Activated T-helper 1 cell treated with Interleukin-2 at 50 U/mL for 16 hours (primary cell): ENCODE results near the gene BCAS1.
"Not testable (repeated sequence)": the region's sequence is repeated elsewhere in the genome, so short reads cannot be mapped to it uniquely, and the experiment has no call there.

Source experiments
- DNase-seq: peaks from one replicate; pipeline ENCODE4 v3.0.0-alpha.2; 2020; ENCODE audit warnings: low read depth

Gene BCAS1

DNA sequence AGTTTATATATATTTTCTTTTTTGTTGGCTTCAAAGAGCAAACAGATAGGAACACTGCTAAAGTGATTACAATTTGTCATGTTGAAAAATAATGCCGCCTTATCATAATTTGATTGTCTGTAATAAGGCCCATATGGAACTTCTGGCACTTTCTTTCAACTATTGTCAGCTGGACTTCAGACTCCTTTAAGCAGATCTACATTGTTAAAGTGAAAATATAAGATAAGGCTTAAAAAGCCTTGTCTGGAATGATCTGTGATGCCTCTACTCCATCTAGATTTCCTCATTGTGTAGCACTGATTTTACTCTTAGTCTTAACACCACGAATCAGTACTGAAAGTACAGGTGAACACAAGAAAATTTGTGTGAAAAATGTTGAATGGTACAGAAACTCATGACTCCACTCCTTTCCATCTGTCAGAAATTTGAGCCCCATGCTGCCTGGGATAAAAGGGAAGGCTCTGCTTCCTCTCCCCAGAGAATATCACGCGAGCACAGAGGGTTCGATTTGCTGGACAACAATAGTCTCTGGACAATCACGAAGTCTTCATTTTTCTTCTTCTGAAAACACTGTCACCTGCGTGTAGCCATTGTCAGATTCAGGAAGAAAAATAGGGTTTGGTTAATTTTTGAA lies 56.0 kb downstream of the BCAS1 start:
- DNase-seq: no peak

DNA sequence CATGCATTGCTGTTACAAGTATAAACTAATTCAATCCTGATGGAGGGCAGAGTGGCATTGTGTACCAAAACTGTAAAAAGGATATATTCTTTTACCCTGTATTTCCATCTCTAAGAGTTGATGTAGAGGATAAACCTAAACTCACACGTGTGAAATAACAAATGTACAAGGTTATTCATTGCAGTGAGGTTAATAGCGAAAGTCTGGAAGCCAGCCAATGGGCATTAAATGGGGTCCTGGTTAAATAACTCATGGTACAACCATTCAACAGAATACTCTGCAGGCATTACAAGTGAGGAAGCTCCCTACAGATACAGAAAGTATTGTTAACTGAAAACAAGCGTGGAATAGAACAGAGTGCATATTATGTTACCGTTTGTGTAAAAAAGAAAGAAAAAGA lies 56.9 kb downstream of the BCAS1 start:
- DNase-seq: no peak

DNA sequence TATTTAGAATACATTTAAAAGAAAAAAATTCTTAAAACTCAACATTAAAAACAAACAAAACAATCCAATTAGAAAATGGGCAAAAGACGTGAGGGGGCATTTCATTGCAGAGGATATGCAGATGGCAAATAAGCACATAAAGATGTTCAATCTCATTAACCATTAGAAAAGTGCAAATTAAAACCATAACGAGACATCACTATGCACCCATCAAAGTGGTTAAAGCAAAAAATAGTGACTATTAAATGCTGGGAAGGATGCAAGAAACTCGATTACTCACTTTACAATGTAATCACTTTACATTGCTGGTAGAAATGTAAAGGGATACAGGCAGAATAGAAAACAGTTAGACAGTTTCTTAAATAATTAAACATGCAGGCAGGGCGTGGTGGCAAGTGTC lies 59.0 kb downstream of the BCAS1 start:
- DNase-seq: no peak

DNA sequence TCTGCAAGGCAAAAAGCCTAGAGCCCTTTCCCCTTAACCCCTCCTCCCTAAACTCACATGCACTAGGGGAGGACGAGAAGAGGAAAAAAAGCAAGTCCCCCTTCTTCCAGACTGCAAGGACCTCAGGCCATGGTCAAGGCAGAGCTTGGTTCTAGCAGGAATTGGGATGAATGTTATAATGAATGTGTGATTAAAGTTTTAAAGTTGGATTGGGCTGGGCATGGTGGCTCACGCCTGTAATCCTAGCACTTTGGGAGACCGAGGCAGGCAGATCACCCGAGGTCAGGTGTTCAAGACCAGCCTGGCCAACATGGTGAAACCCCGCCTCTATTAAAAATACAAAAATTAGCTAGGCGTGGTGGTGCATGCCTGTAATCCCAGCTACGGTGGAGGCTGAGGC lies 64.2 kb downstream of the BCAS1 start:
- not testable (repeated sequence) for DNase-seq

DNA sequence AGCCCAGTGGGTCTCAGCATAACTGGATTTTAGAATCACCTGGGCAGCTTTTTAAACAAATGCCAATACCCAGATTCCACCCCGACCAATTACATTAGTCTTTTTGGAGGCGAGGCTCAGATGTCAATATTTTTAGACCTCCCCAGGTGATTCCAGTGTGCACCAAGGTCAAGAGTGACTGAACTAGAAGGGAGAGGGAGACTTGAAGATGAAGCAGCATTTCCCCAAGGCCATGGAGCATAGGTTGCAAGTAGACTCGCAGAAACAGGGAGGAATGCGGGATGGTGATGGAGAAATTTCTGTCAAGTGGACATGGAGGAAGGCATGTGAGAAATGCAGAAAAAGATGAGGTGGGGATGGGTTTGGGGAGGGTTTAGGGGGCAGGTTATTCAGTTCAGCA lies 64.9 kb downstream of the BCAS1 start:
- DNase-seq: no peak

DNA sequence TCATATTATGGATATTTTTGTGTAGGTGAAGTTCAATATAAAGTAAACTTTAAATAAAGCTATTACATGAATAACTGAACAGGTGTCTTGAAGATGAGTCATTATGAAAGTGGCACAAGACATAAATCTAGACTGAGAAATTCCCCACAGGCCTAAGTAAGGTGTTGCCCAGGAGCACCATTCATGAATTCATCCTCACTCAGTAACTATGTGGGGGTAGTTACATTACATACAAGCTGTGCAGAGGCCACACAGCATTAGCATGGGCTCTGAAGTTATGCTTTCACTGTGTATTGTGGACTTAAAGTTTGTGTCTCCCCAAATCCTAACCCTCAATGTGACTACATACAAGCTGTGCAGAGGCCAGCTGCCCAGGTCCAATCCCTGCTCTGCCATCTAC lies 65.9 kb downstream of the BCAS1 start:
- DNase-seq: no peak

DNA sequence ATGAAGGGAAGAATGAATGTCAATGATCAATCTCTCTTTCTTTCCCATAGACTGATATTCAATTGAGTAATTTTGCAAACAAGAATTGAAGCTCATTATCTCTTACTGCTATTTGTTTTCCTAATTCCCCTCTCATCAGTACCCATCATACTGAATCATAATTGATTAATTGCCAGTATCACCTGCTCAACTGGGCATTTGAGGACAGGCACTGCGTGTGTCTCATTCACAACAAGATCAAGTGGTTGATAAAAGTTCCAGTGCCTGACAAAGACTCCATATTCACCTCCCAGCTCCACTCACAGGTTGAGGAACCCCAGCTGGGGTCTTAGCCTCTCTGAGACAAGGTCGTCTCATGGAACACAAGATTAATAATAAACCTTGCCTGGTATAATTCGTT lies 67.7 kb downstream of the BCAS1 start:
- no peak for DNase-seq

DNA sequence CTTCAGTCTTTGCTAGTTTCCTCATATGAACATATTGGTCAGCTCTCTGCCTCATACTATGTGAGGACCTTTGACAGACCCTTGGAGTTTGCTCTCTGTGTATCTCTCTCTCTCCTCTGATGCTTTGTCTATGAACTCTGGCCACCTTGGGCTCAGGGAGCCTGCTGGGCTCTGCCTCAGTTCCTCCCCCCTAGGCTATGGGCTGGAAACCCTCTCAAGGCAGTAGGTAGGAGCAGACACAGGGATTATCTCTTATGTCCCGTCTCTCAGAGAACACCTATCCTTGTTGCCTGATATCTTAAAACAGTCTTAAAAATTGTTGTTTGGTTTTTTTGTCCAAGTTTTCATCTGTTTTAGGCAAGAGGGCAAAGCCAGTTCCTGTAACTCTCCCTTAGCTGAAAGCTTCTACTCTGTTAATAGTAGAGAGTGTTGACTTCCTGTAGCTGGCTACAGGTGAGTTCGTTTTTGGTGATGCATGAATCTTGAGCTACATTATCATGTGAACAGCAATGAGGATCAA lies 68.3 kb downstream of the BCAS1 start:
- no peak for DNase-seq

DNA sequence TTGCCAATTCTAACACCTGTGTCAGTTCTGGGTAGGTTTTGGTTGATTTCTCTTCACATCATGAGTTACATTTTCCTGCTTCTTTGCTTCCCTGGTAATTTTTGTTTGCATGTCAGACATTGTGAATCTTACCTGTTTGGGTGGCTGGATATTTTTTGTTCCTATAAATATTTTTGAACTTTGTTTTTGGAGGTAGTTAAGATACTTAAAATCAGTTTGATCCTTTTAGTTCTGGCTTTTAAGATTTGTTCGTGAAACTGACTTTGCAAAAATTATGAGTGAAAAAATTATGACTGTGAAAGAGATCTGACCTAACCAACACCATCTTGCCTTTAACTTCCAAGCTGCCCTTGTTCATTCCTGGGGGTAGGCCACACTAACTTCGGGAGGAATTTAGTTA lies 69.5 kb downstream of the BCAS1 start:
- no peak for DNase-seq

DNA sequence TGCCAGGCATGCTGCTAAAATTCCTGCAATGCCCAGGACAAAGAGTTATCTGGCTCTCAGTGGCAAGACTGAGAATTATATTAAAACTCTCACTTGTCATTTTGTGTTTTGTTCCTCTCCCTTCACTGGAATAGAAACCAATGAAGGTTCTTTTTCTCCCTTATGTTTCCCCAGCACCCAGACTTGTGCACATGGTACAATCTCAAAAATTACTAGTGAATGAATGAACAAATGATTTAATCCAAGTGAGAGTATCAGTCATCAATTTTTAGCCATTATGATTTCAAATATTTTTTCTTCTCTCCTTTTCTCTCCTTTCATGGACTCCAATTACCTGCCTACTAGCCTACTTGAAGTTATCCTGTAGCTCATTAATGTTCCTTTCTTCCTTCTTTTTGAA lies 70.1 kb downstream of the BCAS1 start:
- no peak for DNase-seq

DNA sequence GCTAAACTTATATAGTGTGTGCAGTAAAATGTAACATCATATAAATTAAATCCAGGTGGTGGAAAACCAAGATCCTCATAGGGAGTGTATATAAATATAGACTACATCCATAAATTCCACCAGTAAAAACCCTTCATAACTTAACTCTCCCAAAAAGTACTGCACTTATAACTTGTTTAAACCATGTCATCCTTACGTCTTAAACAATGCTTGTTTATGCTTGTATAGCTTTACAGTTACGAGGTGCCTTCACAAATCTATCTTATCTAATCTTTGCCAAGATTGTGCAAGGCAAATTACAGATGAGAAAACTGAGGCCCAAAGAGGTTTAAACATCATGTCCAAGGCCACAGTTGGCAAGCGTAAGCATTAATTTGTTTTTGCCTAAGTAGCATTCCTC lies 71.3 kb downstream of the BCAS1 start:
- DNase-seq: no peak

DNA sequence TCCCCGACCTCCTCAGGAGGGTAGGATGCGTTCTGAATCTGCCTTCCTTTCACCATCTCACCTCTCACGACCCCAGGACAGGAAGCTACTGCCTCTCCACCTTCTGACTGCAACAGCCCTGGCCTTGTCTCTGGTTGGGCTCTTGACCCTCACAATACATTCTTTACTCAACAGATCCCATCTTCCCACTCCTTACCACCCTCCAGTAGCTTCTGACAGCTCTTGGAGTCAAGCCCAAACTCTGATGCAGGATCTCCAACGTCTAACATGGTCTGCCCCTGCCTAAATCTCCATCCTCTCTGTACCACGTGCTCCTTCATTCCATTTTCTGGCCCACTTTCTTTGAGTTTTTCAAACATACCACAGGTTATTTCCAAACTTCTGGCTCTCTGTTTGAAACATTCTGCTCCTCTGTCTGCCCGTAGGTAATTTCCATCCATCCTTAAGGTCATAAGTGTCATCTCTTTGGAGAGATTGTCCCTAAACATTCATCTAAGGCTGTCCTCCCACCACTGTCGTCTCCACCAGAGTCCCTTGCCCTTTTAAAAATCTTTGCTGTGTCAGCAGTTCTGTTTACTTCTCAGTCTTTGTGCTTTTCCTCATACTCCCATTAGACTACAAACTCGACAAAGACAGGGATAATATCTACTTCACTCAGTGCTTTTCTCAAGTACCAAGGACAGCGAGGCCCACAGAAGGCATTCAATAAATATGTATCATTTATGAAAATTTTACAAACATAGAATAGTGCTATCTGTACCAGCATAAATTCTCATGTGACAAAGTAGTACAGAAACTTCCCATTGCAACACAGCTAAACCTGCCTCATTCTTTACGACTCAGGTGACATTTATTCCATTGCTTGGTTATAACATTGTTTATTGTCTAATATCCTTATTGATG lies 73.6 kb downstream of the BCAS1 start:
- no peak for DNase-seq

DNA sequence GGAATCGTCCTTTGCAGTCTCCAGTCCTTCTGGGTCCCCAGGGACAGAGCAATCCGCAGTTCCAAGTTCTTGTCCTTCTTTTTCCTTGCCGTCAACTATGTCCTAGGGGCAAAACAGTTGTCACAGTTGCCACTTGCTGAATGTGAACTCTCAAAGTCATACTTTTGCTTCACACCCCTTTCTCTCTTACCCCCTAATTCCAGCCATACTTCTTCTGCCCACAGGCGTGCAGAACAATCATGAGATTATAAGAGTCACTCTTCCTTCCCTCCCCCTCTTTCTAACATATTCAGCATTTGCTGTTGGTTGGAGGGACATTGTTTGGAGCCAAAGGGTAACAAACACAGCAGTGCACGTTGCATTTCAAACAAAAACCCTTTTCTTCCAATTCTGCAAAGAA lies 74.4 kb downstream of the BCAS1 start:
- DNase-seq: no peak

DNA sequence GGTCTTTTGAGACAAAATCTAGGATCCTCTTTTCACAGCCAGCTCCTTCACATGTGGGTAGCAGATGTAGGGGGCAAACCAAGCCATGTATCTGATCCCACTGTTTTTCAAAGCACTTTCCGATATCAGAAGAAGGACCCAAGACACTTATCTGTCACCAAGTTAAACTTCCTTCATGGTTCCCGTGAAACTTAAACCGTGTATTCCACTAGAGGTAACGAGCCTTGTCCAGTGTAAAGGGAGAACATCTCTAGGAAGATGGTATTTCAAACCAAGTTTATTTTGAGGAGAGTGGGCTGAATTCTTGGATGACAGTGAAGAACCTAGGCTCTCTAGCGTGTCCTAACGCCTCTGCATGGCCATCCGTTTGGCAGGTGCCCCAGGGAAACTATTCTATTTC lies 76.3 kb downstream of the BCAS1 start:
- no peak for DNase-seq

DNA sequence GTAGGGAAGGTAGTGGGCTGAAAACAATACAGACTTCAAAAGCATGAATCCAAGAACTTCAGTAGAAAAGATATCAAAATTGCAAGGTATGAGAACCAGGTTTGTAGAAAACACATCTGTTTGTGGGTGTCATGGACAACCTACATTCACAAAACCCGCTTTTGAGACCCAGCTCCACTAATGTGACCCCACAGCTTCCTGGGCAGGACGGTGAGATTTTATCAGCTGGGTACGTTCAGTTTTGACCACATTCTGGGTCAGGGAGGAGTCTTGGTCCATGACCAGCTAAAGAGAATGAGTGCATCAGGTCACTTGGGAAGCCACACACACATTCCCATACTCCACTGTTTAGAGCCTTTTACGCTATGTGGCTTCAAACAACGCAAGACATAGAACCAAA lies 77.1 kb downstream of the BCAS1 start:
- no peak for DNase-seq

DNA sequence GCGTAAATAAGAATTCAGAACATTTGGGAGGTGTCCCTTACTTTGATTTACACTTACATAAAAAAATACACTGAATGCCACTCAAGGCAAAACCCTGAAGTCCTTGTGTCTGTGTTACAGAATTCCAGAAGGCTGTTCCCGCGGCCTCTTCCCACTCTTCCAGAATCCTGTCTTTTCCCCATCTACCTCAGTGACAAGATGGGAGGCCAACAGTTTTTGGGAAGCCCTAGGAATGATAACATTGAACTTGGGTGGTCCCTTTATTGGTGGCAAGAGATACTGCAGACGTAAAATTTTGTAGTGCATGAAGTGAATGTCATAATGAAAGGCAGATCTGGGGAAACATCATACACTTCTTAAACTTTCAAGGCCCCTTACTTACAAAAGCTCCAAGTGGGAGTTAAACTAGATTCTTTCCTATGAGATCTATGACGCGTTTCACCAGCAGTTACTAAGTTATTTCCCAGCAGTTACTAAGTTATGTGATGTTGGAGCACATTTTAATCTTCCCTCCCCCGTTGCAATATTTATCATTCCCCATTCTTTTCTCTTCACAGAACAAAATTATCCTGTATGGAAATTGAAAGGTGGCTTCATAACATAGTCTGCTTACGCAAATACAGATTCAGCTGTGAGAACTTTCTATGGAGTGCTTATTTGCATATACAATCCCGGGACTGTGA lies 79.5 kb downstream of the BCAS1 start:
- DNase-seq: no peak

DNA sequence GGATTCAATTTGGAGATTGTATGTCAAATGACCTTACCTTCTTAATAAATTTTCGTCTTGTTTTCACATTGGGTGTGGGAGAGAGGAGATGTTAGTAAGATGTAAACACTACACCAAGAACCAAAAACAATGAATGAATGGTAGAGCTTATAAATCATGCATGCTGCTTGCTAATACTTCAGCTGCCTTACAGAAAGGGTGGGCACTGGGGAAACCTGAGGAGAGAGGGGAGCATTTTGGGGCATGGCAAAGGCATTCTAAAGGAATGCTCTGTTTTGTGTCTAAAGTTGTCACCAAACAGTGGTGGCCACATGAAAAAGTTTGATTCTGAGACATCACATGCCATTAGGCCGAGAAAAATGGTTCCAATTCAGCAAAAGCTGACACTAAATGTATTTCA lies 80.4 kb downstream of the BCAS1 start:
- DNase-seq: no peak

DNA sequence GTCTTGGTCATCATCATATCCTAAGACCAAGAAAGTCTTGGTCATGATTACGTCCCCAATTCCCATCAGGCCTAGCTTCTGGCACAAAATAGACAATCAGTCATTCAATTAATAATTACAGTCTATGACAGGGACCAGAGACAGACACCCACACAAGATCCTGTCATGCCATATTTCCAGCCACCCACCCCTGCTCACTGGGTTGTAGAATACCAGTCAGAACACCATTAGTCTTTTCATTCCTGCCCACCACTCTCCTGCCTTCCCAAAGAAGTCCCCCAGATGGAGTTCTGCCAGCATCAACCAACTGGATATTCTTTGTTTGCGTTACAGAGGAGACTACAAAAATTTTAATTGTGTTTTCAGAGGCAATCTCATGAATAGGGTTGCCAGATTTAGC lies 81.0 kb downstream of the BCAS1 start:
- DNase-seq: no peak

DNA sequence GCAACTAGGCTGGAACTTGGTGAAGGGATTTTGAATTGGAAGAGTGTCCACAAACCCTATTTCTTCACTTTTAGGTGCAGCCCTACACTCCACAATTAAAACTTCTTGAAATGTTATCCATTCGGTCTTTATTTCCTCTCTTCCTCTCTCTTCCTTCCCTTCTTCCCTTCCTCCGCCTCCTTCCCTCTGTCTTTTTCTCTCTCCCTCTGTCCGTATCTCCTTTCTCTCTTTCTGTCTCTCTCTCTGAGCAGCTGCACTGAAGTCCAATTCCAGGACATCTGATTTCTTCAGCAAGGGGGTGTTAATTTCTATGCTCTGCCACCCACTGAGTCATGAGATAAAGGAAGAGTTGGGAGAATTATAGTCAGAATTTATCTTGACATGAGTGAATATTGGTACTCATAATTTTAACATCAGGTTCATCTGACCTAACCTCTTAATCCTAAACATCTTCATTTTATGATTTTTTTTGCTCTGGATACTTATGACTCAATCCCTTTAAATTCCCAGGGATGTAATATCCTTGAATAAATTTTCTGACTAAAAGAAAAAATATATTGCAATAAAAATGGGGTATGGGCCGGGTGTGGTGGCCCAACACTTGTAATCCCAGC lies 84.2 kb downstream of the BCAS1 start:
- no peak for DNase-seq

DNA sequence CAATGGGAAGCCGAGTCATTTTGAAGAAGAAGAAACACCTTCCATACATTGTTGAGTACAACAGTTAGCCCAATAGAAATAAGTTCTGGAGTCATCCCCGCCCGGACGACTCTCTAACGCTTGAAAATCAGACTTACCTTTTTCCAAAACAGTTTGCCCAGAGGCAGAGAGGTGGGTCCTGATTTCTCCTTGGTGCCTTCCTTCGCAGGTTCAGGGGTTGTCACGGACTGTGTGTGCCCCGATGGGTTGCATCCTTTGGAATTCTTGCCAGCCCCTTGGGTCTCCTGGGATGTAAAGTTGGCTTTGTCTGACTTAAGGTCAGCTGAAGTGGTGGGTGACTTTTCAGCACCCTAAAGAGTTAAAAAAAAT lies 85.3 kb downstream of the BCAS1 start:
- DNase-seq: no peak

DNA sequence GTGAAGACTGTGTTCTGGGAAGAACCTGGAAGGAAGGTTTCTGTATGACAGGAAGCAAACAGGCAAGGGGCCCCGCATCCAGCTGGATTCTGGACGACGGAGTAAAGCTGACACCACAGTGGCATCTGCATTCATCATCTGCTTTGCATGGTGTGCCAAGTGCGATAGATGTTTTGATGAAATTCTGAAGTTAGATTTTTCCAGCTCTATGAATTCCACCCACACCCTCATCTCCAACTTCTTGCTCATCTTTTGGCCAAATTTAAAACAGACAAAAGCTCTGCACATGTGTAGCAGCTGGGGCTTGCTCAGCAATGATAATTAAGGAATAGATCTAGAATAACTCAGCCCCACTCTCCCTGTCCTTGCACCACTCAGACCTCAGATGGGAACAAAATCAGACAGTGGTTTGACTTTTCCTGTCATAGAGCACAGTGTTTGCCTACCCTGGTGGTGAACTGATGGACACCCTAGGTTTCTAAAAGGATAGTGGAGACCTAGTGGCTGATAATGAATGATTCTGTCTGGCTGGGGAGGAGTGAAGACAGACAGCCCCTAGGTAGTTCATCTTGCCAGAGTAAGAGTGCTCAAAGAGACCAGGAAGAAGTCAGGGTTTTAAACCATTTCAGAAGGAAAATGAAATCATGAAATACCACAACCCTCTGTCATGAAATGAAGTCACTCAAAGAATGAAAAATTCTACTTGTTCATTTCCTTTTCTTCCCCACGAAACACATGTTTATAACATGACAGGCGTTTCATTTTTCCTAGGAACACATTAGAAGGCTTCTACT lies 85.8 kb downstream of the BCAS1 start:
- DNase-seq: no peak

DNA sequence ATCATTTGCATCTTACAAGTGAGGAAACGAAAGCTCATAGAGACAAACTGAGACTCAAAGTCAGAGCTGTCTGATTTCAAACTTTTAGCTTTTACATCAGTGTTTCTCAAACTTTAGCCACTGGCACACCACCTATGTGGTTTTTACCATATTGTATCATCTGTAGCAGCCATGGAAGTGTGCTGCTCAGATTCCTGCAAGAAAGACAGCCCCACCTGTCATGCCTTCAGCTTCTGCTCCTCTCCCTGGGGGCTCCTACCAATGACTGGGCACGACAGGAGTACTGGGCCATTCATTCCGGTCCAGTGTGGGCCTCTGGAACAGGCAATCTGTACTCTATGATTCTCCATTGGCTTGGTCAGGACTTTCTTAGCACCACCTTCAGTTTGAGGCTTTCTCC lies 87.0 kb downstream of the BCAS1 start:
- DNase-seq: no peak
